ENCODE data around the gene FAF1. TPM values are rescaled to one million over a fixed set of nuclear protein-coding genes. Genes with fewer than 3 reads are reported as not detected.

The FAF1 gene
- total and polyA plus RNA-seq, 2 donors (not counting 1 experiment from before 2014, with no cell fraction given), result 39.6 to 40.0 TPM

- Histone ChIP-seq H3K4me3 (replicated peaks in 1 of 4; ENCODE audit: control extremely low read depth in 1 of 4, insufficient read depth in 1 of 4, low read depth in 3 of 4, low read length in 4 of 4) (no peak overlapping the region), H3K79me2 (ENCODE audit: control insufficient read depth, insufficient read depth, low read length) (no peaks in the 10 kb centered on the region), H3K4me2 (ENCODE audit: extremely low read depth, insufficient read depth, low read length) (no peak overlapping the region), H3K27me3 (ENCODE audit: control insufficient read depth, insufficient read depth, low read length) (no peaks in the 10 kb centered on the region), H2AFZ (ENCODE audit: low read length) (no peak overlapping the region), H3K4me1 (ENCODE audit: control insufficient read depth, extremely low read depth, insufficient read depth, low read length) (no peaks in the 10 kb centered on the region), H3K9ac (ENCODE audit: insufficient read depth, low read length) (no peak overlapping the region), H3K9me3 (ENCODE audit: control insufficient read depth, insufficient read depth, low read depth, low read length) (no peaks in the 10 kb centered on the region), H4K20me1 (ENCODE audit: control insufficient read depth, extremely low read depth, insufficient read depth, low read length) (no peaks in the 10 kb centered on the region), H3K27ac (ENCODE audit: insufficient read depth, low read length) (no peak overlapping the region), H3K36me3 (ENCODE audit: control insufficient read depth, insufficient read depth, low read length) (no peaks in the 10 kb centered on the region)
- peak in 1 of 2 donors; percentile 33 for DNase-seq (ENCODE audit: low read depth in 2 of 2)
- TF ChIP-seq CTCF (conservative IDR thresholded peaks at IDR 0.05 in 1 of 2, IDR thresholded peaks at IDR 0.05 in 1 of 2; ENCODE audit: low read depth in 1 of 2, low read length in 2 of 2) (no peak), EZH2 (IDR thresholded peaks at IDR 0.05; ENCODE audit: low read length, missing control alignments) (no peak)
Measured at GRCh38 chr1:50822035-50822776, 137.9 kb downstream of the FAF1 start.

- no peak overlapping the region for H3K4me3 ChIP-seq (replicated peaks in 1 of 4; ENCODE audit: control extremely low read depth in 1 of 4, insufficient read depth in 1 of 4, low read depth in 3 of 4, low read length in 4 of 4)
- H3K27me3 ChIP-seq (ENCODE audit: control insufficient read depth, insufficient read depth, low read length), result no peaks in the 10 kb centered on the region
- no peaks in the 10 kb centered on the region for H3K4me1 ChIP-seq (ENCODE audit: control insufficient read depth, extremely low read depth, insufficient read depth, low read length)
- no peak overlapping the region for H2AFZ ChIP-seq (ENCODE audit: low read length)
- H3K9ac ChIP-seq (ENCODE audit: insufficient read depth, low read length), result no peak overlapping the region
- no peaks in the 10 kb centered on the region for H3K79me2 ChIP-seq (ENCODE audit: control insufficient read depth, insufficient read depth, low read length)
- no peak overlapping the region for H3K27ac ChIP-seq (ENCODE audit: insufficient read depth, low read length)
- DNase-seq (ENCODE audit: low read depth in 2 of 2), result no peak
- H4K20me1 ChIP-seq (ENCODE audit: control insufficient read depth, extremely low read depth, insufficient read depth, low read length), result no peaks in the 10 kb centered on the region
- H3K4me2 ChIP-seq (ENCODE audit: extremely low read depth, insufficient read depth, low read length), result no peak overlapping the region
- TF ChIP-seq EZH2 (IDR thresholded peaks at IDR 0.05; ENCODE audit: low read length, missing control alignments) (no peak), CTCF (conservative IDR thresholded peaks at IDR 0.05 in 1 of 2, IDR thresholded peaks at IDR 0.05 in 1 of 2; ENCODE audit: low read depth in 1 of 2, low read length in 2 of 2) (no peak)
- no peaks in the 10 kb centered on the region for H3K36me3 ChIP-seq (ENCODE audit: control insufficient read depth, insufficient read depth, low read length)
- no peaks in the 10 kb centered on the region for H3K9me3 ChIP-seq (ENCODE audit: control insufficient read depth, insufficient read depth, low read depth, low read length)
Measured at GRCh38 chr1:50820545-50820944, 139.5 kb downstream of the FAF1 start.

GRCh38 chr1:50812346-50812745, 147.7 kb downstream of the FAF1 start:
- no peak for DNase-seq (ENCODE audit: low read depth in 2 of 2)
- Histone ChIP-seq H3K27ac (ENCODE audit: insufficient read depth, low read length) (no peak overlapping the region), H3K79me2 (ENCODE audit: control insufficient read depth, insufficient read depth, low read length) (peaks cover 14% of the 10 kb centered on the region), H2AFZ (ENCODE audit: low read length) (no peak overlapping the region), H3K4me3 (replicated peaks in 1 of 4; ENCODE audit: control extremely low read depth in 1 of 4, insufficient read depth in 1 of 4, low read depth in 3 of 4, low read length in 4 of 4) (no peak overlapping the region), H3K36me3 (ENCODE audit: control insufficient read depth, insufficient read depth, low read length) (no peaks in the 10 kb centered on the region), H3K9me3 (ENCODE audit: control insufficient read depth, insufficient read depth, low read depth, low read length) (no peaks in the 10 kb centered on the region), H3K27me3 (ENCODE audit: control insufficient read depth, insufficient read depth, low read length) (no peaks in the 10 kb centered on the region), H4K20me1 (ENCODE audit: control insufficient read depth, extremely low read depth, insufficient read depth, low read length) (no peaks in the 10 kb centered on the region), H3K9ac (ENCODE audit: insufficient read depth, low read length) (no peak overlapping the region), H3K4me1 (ENCODE audit: control insufficient read depth, extremely low read depth, insufficient read depth, low read length) (no peaks in the 10 kb centered on the region), H3K4me2 (ENCODE audit: extremely low read depth, insufficient read depth, low read length) (no peak overlapping the region)
- no peak for TF ChIP-seq EZH2 (IDR thresholded peaks at IDR 0.05; ENCODE audit: low read length, missing control alignments)
- no peak for TF ChIP-seq CTCF (conservative IDR thresholded peaks at IDR 0.05 in 1 of 2, IDR thresholded peaks at IDR 0.05 in 1 of 2; ENCODE audit: low read depth in 1 of 2, low read length in 2 of 2)
